Kidney glomerular epithelial cell (primary cell): ENCODE results near the gene CSRP3.

Experiments used
- DNase-seq: peaks from one replicate; lab custom pipeline; 2025; lab: John Stamatoyannopoulos, UW

The CSRP3 gene

GRCh38 chr11:19225581-19225980 is 23.8 kb upstream of the CSRP3 start:
- DNase-seq = no peak

GRCh38 chr11:19225123-19225522 is 23.3 kb upstream of the CSRP3 start:
- DNase-seq = no peak

DNA sequence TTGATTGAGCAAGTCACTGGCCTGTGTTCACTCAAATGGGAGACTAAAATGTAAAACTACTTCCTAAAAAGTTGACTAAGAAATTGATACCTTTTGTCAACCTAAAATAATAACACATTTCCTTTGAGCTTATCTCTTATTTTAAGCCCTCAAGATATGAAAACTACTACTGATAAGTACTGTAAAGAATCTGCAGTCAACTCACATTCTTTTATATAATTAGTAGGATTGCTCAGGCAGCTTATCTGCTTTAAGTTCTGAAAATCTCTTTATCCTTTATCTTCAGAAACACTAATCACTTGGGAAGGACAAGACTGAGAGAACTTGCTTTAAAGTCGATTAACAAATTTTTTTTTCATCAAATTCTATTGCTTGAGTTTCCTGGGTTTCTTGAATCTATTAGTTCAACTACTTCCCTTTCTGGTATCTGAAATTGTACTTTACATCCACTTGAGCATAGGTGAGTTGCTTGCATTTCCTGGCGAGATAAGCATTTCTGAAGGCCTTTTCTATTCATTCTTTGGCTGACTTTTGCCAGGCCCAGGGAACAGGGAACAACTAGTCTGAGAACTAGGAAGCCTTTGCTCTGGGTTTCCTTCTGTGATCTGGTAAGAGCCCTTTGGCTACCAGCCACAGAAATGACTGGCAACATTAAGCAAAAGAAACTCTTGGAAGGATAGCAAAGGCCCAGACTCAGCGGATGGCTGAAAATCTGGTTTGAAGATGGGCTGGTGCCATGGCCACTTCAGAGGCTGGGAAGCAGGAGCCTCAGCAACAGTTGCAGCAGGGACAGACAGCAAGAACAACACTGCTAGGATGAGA is 19.3 kb upstream of the CSRP3 start:
- no peak for DNase-seq

GRCh38 chr11:19218786-19219460 is 17.1 kb upstream of the CSRP3 start:
- DNase-seq = no peak

DNA sequence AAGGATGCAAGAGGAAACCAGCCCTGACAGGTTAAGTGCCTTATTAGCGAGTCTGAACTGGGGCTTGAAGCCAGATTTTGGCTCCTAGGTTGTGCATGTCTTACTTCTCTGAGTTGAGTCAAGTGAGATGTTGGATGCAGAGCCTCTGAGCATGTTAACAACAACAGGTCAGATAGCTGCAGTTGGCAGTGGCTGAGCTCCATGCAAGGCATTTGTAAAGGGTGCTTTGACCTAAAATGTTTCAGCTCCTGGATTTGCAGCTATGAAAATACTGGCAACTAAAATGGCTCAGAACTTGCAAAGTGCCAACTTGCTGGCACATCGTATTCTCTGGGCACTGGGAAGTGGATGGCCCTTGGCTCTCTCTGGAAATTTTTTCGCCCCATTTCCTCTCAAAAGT is 16.4 kb upstream of the CSRP3 start:
- DNase-seq = no peak

DNA sequence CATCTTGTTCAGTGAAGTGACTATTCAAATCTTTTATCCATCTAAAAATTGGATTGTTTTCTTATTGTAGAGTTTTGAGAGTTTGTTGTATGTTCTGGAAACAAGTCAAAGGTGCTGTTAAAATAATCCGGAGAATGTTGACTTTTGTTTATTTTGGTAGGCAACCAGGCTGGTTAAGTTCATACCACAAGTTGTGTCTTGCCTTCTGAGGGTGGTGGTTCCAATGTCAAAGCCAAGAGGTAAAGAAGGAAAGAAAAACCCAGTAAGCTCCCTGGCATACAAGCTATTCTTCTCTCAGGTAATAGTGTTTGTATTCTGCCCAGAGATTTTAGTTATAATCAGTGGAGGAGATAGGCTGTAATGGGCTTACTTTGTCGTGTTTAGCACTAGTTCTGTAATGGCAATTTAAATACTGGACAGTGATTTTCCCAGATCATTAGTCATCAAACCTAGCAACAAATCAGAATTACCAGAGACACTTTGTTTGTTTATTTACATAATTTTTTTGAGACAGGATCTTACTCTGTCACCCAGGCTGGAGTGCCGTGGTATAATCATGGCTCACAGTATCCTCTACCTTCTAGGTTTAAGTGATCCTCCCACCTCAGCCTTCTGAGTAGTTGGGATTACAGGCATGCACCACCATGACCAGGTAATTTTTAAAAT is 15.1 kb upstream of the CSRP3 start:
- DNase-seq = no peak

DNA sequence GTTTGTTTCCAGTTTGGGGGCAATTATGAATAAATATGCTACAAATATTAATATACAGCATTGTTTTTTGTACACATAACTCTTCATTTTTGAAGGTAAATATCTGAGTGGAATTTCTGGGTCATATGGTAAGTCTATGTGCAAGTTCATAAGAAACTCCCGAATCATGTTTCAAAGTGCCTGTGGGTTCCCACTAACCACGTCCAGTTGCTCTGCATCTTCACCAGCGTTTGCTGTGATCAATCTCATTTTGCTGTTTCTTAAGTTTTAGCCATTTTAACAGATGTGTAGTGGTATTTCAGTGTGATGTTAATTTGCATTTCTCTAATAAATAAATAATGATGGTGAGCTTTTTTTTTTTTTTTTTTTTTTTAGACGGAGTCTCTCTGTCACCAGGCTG is 14.2 kb upstream of the CSRP3 start:
- no peak for DNase-seq

GRCh38 chr11:19209617-19210370 is 8.0 kb upstream of the CSRP3 start:
- no peak for DNase-seq

GRCh38 chr11:19208959-19209546 is 7.3 kb upstream of the CSRP3 start:
- DNase-seq = no peak

DNA sequence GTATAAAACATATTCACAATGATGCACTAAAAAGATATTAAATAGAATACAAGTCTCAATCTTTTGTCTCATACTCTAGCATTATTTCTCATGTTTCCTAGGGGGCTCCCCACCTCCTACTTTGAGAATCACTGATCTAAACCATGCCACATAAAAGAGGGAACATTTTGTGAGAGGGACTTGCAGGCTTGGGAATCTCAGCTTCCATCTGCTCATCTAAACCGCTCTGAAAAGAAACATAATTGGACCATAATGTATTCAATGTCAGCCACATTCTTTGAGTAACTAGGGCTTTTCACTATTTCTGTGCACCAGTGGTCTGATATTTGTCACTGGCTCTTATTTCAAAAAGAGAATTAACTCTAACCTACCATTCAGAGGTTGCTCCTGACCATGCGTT is 6.4 kb upstream of the CSRP3 start:
- DNase-seq = no peak

GRCh38 chr11:19204836-19205235 is 3.1 kb upstream of the CSRP3 start:
- no peak for DNase-seq

- DNase-seq = peak; percentile 17
Observed at GRCh38 chr11:19200410-19201201, 1.2 kb downstream of the CSRP3 start.

GRCh38 chr11:19199771-19200170 is 2.0 kb downstream of the CSRP3 start:
- DNase-seq = no peak

- DNase-seq = no peak
Observed at GRCh38 chr11:19199048-19199447, 2.7 kb downstream of the CSRP3 start.

DNA sequence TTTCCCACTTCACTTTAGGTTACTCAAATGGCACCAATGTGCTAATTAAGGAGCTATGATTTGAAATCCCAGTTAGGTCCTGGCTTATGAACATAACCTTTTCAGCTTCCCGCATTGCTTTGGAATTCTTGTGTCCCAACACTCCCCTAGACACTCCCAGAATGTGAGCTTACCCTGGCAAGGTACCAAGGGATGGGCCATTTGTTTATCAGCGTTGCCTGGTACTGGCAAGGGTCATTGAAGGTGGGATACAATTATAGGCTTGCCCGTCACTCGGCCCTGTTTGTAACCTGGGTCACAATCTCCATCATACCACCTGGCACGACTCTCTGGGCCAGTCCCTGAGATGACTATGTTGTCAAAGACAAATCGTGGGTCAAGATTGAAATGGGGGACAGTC is 5.4 kb downstream of the CSRP3 start:
- DNase-seq = no peak

DNA sequence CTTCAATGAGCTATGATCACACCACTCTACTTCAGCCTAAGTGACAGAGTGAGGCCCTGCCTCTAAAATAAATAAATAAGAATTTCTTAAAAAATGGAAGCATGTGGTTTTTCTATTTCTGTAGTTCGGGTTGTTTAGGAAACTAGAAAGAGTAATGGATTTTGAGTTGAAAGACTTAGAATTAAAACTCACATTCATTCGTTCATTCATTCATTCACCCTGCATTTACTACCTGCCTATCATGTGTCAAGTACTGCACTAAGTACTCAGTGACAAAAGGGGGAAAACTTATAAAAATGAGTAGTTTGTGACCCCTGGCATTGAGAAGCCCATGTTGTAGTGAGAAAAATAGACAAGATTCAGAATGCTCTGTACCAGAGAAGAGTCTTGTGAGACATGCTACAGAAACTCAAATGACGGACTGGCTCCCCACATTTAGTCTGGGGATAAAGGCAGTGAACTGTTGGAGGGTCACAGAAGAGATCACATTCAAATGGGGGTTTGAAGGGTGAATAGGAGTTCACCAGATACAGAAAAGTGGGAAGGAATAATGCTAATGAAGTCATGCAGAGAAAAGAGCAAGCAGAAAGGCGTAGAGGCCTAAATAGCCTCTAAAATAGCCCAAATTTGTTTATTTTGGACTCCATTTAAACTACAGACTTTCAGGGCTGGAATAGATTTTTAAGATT is 7.0 kb downstream of the CSRP3 start:
- no peak for DNase-seq

GRCh38 chr11:19193916-19194315 is 7.9 kb downstream of the CSRP3 start:
- DNase-seq = no peak

DNA sequence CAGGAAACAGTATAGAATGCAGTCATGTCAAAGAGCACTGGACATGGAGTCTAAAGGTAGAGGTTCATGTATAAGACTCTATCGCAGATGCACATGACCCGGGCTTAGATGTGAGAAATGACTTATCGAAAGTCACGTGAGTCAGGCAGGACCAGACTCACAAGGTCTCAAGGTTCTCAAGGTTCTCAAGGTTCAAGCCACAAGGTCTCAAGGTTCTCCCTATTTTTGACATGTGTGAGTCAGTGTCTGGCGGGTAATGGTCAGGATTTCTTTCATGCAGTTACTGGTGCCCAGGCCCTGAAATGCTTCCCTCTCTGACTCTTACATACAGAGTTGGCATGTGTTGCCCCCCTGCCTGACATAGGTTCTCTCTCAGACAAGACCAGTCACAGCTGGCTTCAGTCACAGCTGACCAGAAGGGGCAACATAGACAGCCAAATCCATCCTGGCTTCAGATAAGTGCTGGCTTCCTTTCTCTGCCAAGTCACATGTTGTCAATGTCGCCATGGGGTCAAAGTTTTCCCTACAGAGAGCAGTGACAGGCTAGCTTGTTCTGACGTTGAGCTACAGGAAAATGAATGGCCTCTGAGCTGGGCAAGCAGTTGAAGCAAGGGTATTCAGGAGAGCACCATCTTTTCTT is 10.1 kb downstream of the CSRP3 start:
- no peak for DNase-seq

DNA sequence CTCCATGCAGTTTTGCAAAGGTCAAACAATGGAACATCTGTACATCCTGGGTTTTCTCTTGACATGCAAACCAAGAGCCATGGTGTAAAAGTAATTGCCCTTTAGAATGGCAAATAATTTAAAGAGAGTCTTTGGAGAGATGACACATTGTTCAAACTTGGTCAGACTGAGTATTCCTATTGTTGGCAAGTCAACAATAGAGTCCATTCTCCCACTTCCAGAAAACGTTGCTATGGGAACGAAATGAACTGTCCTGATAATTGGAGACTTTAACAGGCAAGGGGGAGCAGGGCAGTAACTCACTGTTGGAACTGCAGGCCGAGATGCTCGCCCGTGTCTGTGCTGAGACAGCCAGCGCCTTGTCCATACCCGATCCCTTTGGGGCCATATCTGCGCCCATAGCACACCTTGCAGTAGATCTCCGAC is 13.9 kb downstream of the CSRP3 start:
- no peak for DNase-seq
